A673 (cell line): ENCODE data around the gene TMEM88. TPM values are rescaled to one million over a fixed set of nuclear protein-coding genes. Genes with fewer than 3 reads are reported as not detected.
A peak's percentile ranks its signal among the peaks of the same experiment; 100 is the strongest.

ENCODE experiments used
- BruUV-seq: library from RNA; stranded (reverse); fragments of 400-500 nt; replicated peaks from 2 replicates; lab custom pipeline; 2021; lab: Mats Ljungman, UMichigan
- CTCF ChIA-PET: fragments of 300-600 bp; sonication (Branson Sonifier 250); formaldehyde crosslinking; loops from one replicate; lab custom pipeline; 2022; ENCODE audit warnings: antibody characterized with exemption; lab: Charles Lee
- POLR2A ChIA-PET: fragments of 300-600 bp; sonication (Branson Sonifier 250); formaldehyde crosslinking; loops from one replicate; lab custom pipeline; 2022; ENCODE audit warnings: antibody characterized with exemption; ENCODE audit not compliant: low non-redundant PET; lab: Charles Lee
- DNase-seq: peaks from one replicate; pipeline ENCODE4 v3.0.0-alpha.2; 2015; ENCODE audit warnings: low spot score
- H3K27ac ChIP-seq: fragments of 200-600 bp; sonication (generic); 2 replicates; pipeline ENCODE4 v1.5.1; 2016; ENCODE audit warnings: mixed run types, low read depth, mild to moderate bottlenecking, mixed read lengths, antibody characterized with exemption, low read length; ENCODE audit not compliant: poor library complexity, severe bottlenecking
- H3K27me3 ChIP-seq: fragments of 200-600 bp; sonication (generic); replicated peaks from 2 replicates; pipeline ENCODE4 v1.6.1; 2017; ENCODE audit warnings: mixed run types, low read depth, mild to moderate bottlenecking, mixed read lengths, antibody characterized with exemption, low read length; ENCODE audit not compliant: insufficient read depth, poor library complexity
- H3K36me3 ChIP-seq: fragments of 200-600 bp; sonication (generic); 2 replicates; pipeline ENCODE4 v1.6.1; 2016; ENCODE audit warnings: mixed run types, mild to moderate bottlenecking, mixed read lengths, antibody characterized with exemption, low read length; ENCODE audit not compliant: insufficient read depth, poor library complexity, severe bottlenecking
- H3K4me1 ChIP-seq: fragments of 200-600 bp; sonication (generic); 2 replicates; pipeline ENCODE4 v1.6.1; 2017; ENCODE audit warnings: mixed run types, mild to moderate bottlenecking, mixed read lengths, antibody characterized with exemption, low read length; ENCODE audit not compliant: insufficient read depth, poor library complexity, severe bottlenecking
- H3K4me3 ChIP-seq: fragments of 200-600 bp; sonication (generic); 2 replicates; pipeline ENCODE4 v1.5.1; 2016; ENCODE audit warnings: low read depth, mixed run types, mild to moderate bottlenecking, mixed read lengths, low read length; ENCODE audit not compliant: poor library complexity, severe bottlenecking
- H3K9me3 ChIP-seq: fragments of 200-600 bp; sonication (generic); 2 replicates; pipeline ENCODE4 v1.6.1; 2016; ENCODE audit warnings: mixed run types, low read depth, mild to moderate bottlenecking, mixed read lengths, antibody characterized with exemption, low read length; ENCODE audit not compliant: poor library complexity, severe bottlenecking
- CTCF ChIP-seq: fragments of 300-800, 200-600 bp; sonication (generic); conservative IDR thresholded peaks from 2 replicates; pipeline ENCODE4 v1.5.1; 2017; ENCODE audit warnings: low read depth, mild to moderate bottlenecking, antibody characterized with exemption, low read length, moderate library complexity, mixed read lengths
- EZH2 ChIP-seq: fragments of 200-600 bp; sonication (generic); IDR thresholded peaks from 2 replicates; pipeline ENCODE4 v1.6.1; 2017; ENCODE audit warnings: borderline replicate concordance, low read depth, mild to moderate bottlenecking, mixed read lengths, antibody characterized with exemption, low read length; ENCODE audit not compliant: poor library complexity, severe bottlenecking
- intact Hi-C: fragments of 100-400 bp; cut with micrococcal nuclease; formaldehyde crosslinking; loops from one replicate; pipeline ENCODE4 v1.10.0; 2022; ENCODE audit not compliant: unreplicated experiment
- total RNA-seq: library from RNA; stranded (reverse); gene quantifications from 2 replicates; pipeline ENCODE4 v1.2.3, GENCODE V29; 2021

Gene TMEM88
- total RNA-seq, 1 experiment from 2014 or later: 1.7 TPM

GRCh38 chr17:7851438-7852261 lies 3.2 kb upstream of the TMEM88 start:
- no peaks in the 10 kb centered on the region for H3K27me3 ChIP-seq
- peaks cover 10% of the 10 kb centered on the region for H3K4me1 ChIP-seq
- intact Hi-C loops: loop anchor here (1.0 to 2.0 kb wide), 3 partner anchors 16 to 109 kb away; no protein-coding TSS in a partner anchor
- ChIA-PET CTCF (interaction anchor here (1.5 kb wide), 1 partner anchor 17 kb away, joined by 3 read pairs; no protein-coding TSS in a partner anchor), POLR2A (no interaction called here)
- peak; percentile 92 for TF ChIP-seq CTCF
- no peak for TF ChIP-seq EZH2
- DNase-seq: peak; percentile 90
- H3K27ac ChIP-seq: no peak overlapping the region
- H3K36me3 ChIP-seq: peaks cover 68% of the 10 kb centered on the region
- no peak overlapping the region for H3K4me3 ChIP-seq
- BruUV-seq: no TSS peak
- H3K9me3 ChIP-seq: no peaks in the 10 kb centered on the region

GRCh38 chr17:7852262-7852670 lies 2.6 kb upstream of the TMEM88 start:
- H3K9me3 ChIP-seq: no peaks in the 10 kb centered on the region
- no TSS peak for BruUV-seq
- ChIA-PET POLR2A (no interaction called here), CTCF (no interaction called here)
- intact Hi-C loops: no loop called here
- no peak overlapping the region for H3K4me3 ChIP-seq
- no peaks in the 10 kb centered on the region for H3K27me3 ChIP-seq
- no peak overlapping the region for H3K27ac ChIP-seq
- peaks cover 10% of the 10 kb centered on the region for H3K4me1 ChIP-seq
- no peak for DNase-seq
- TF ChIP-seq CTCF (no peak), EZH2 (no peak)
- H3K36me3 ChIP-seq: peaks cover 62% of the 10 kb centered on the region

- H3K36me3 ChIP-seq: peaks cover 57% of the 10 kb centered on the region
- POLR2A ChIA-PET: no interaction called here
- BruUV-seq: no TSS peak
- H3K4me1 ChIP-seq: peaks cover 10% of the 10 kb centered on the region
- H3K27ac ChIP-seq: no peak overlapping the region
- CTCF ChIA-PET: no interaction called here
- no peak for TF ChIP-seq EZH2
- no peak for TF ChIP-seq CTCF
- intact Hi-C loops: no loop called here
- DNase-seq: no peak
- no peak overlapping the region for H3K4me3 ChIP-seq
- H3K9me3 ChIP-seq: no peaks in the 10 kb centered on the region
- H3K27me3 ChIP-seq: no peaks in the 10 kb centered on the region
Observed at GRCh38 chr17:7852919-7853690, 1.8 kb upstream of the TMEM88 start.
